HFFc6 (cell line): Measurements from ENCODE around the gene ZNF629. TPM values are rescaled to one million over a fixed set of nuclear protein-coding genes. Genes with fewer than 3 reads are reported as not detected.
A peak's percentile ranks its signal among the peaks of the same experiment; 100 is the strongest.

ENCODE experiments used
- DNase-seq: peaks from one replicate; pipeline ENCODE4 v3.0.0-alpha.2; 2018
- H3K27ac Mint-ChIP-seq: 2 replicates; pipeline ENCODE4 v1.8.0; 2020; ENCODE audit warnings: mild to moderate bottlenecking, mixed read lengths
- H3K27me3 Mint-ChIP-seq: 2 replicates; pipeline ENCODE4 v1.8.0; 2021; ENCODE audit warnings: mild to moderate bottlenecking, moderate library complexity, mixed read lengths; ENCODE audit not compliant: insufficient read depth
- H3K36me3 Mint-ChIP-seq: 2 replicates; pipeline ENCODE4 v1.8.0; 2021; ENCODE audit warnings: low read depth, mixed read lengths
- H3K4me1 Mint-ChIP-seq: 2 replicates; pipeline ENCODE4 v1.8.0; 2020; ENCODE audit warnings: low read depth, mixed read lengths
- H3K4me3 Mint-ChIP-seq: 2 replicates; pipeline ENCODE4 v1.8.0; 2020; ENCODE audit warnings: mild to moderate bottlenecking, moderate library complexity, mixed read lengths
- H3K9me3 Mint-ChIP-seq: 2 replicates; pipeline ENCODE4 v1.8.0; 2020; ENCODE audit warnings: mild to moderate bottlenecking, mixed read lengths
- total RNA-seq, 6 experiments: library from RNA; stranded (reverse); fragmentation: NEBNext Ultra II Directional; extraction: Animal tissue kit (Norgen Biotek cat#: 25700); gene quantifications; 2 replicates in 1 of 6; 3 replicates in 5 of 6; pipeline ENCODE4 v1.2.3, GENCODE V29; 2021
- TF ChIP-seq, protein P1 (sequence below): fragments of 200-600 bp; sonication (generic); IDR thresholded peaks from 2 replicates; pipeline ENCODE4 v1.5.0; 2021; ENCODE audit warnings: antibody characterized with exemption, mild to moderate bottlenecking

ZNF629 gene
- total RNA-seq, 6 experiments from 2014 or later: 19.4 to 21.8 (median 21.0) TPM

DNA sequence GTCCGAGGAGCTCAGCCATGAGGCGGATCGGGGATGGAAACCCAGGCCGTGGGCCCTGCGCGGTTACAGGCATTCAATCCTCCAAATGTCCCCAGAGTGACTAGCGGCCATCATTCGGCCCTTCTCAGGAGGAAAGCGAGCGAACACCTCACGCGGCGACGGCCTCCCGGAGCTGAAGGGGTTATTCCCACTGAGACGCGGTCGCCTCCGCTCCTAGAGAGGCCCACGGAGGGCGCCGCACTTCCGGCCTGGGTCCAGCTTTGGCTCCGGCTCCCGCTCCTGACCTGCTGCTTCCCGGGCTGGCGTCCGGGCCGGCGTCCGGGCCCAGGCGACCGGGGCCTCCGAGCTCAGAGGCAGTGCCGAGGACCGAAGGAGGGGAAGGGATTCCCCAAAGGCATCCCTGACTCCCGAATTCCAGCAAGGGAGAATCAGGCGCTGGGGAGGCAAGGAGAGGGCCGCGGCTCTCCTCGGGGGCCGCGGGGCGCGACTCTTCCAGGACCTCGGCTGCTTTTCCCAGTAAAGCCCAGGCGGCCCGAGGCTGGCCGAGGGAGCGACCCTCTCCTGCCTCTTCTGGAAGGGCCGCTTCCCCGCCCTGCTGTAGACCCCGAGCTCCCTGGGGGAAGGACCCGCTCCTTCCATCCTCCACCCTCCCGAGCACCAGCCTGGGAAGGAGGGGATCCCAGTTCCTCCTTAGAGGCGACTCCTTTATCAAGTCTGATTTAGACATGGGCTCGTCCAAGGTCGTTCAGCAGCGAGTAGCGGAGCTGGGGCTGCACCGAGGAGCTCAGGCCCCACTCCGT, 18.6 kb upstream of the ZNF629 start:
- TF ChIP-seq, protein P1, sequence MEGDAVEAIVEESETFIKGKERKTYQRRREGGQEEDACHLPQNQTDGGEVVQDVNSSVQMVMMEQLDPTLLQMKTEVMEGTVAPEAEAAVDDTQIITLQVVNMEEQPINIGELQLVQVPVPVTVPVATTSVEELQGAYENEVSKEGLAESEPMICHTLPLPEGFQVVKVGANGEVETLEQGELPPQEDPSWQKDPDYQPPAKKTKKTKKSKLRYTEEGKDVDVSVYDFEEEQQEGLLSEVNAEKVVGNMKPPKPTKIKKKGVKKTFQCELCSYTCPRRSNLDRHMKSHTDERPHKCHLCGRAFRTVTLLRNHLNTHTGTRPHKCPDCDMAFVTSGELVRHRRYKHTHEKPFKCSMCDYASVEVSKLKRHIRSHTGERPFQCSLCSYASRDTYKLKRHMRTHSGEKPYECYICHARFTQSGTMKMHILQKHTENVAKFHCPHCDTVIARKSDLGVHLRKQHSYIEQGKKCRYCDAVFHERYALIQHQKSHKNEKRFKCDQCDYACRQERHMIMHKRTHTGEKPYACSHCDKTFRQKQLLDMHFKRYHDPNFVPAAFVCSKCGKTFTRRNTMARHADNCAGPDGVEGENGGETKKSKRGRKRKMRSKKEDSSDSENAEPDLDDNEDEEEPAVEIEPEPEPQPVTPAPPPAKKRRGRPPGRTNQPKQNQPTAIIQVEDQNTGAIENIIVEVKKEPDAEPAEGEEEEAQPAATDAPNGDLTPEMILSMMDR: no peak; the same call in 1 of the 2 replicates
- peak overlapping the region; percentile 92 for H3K27ac Mint-ChIP-seq
- peak overlapping the region; percentile 90 for H3K4me3 Mint-ChIP-seq
- peaks cover 3% of the 10 kb centered on the region for H3K27me3 Mint-ChIP-seq
- no peaks in the 10 kb centered on the region for H3K9me3 Mint-ChIP-seq
- H3K36me3 Mint-ChIP-seq: no peaks in the 10 kb centered on the region
- peak; percentile 56 for DNase-seq
- peaks cover 20% of the 10 kb centered on the region for H3K4me1 Mint-ChIP-seq

DNA sequence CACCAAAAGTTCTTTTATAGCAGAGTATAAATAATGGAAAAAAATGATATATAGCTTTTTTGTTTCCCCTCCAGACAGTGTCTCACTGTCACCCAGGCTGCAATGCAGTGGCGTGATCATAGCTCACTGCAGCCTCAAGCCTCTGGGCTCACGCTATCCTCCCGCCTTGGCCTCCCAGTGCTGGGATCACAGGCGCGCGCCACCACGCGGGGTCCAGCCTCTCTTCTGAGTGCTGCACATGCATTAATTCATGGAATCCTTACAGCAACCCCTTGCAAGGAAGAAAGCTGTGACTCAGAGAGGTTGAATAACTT, 18.0 kb upstream of the ZNF629 start:
- Mint-ChIP-seq H3K27ac (peak overlapping the region; percentile 92), H3K9me3 (no peaks in the 10 kb centered on the region), H3K4me3 (peak overlapping the region; percentile 90), H3K27me3 (peaks cover 3% of the 10 kb centered on the region), H3K36me3 (no peaks in the 10 kb centered on the region), H3K4me1 (peaks cover 20% of the 10 kb centered on the region)
- DNase-seq: peak; percentile 17
- TF ChIP-seq, protein P1: no peak

DNA sequence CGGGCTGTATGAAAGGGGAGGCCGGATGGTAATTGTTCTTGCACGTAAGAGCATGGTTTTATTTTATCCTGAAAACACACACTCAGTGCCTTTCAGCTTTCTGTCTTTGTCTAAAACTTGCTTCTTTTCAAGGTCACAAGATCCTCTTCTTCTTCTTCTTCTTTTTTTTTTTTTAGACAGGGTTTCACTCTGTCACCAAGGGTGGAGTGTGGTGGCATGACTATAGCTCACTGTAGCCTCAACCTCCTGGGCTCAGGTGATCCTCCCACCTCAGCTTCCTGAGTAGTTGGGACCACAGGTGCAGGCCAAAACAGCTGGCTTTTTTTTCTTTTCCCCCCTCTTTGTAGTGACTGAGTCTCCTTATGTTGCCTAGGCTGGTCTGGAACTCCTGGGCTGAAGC, 15.9 kb upstream of the ZNF629 start:
- TF ChIP-seq, protein P1: no peak
- Mint-ChIP-seq H3K36me3 (no peaks in the 10 kb centered on the region), H3K27me3 (peaks cover 3% of the 10 kb centered on the region), H3K9me3 (no peaks in the 10 kb centered on the region), H3K4me1 (peaks cover 20% of the 10 kb centered on the region), H3K27ac (no peak overlapping the region), H3K4me3 (no peak overlapping the region)
- DNase-seq: no peak

DNA sequence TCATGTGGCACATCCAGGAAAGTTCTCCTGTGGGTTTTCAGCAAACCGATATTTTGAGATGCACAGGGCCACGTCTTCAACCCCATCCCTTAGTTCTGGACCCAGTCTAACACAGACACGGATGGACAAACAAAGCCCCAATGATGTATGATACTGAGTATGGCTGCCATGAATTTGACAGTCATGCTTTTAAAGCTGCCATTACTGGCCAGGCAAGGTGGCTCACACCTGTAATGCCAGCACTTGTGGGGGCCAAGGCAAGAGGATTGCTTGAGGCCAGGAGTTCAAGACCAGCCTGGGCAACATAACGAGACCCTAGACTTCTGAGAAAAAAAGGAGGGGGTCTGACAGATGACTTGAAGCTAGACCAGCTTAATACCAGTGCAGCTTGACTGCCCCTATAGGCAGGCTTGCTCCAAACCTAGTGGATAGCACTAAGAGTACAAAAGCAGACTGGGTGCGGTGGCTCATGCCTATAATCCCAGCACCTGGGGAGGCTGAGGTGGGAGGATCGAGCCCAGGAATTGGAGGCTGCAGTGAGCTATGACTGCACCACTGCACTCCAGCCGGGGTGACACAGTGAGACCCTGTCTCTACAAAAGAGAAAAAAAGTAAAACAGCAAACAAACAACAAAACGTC, 10.8 kb upstream of the ZNF629 start:
- DNase-seq: no peak
- Mint-ChIP-seq H3K27ac (no peak overlapping the region), H3K36me3 (no peaks in the 10 kb centered on the region), H3K4me3 (no peak overlapping the region), H3K4me1 (peaks cover 6% of the 10 kb centered on the region; the same call in 1 of the 2 replicates), H3K9me3 (no peaks in the 10 kb centered on the region), H3K27me3 (peaks cover 10% of the 10 kb centered on the region)
- TF ChIP-seq, protein P1: peak; percentile 22; the same call in 1 of the 2 replicates

DNA sequence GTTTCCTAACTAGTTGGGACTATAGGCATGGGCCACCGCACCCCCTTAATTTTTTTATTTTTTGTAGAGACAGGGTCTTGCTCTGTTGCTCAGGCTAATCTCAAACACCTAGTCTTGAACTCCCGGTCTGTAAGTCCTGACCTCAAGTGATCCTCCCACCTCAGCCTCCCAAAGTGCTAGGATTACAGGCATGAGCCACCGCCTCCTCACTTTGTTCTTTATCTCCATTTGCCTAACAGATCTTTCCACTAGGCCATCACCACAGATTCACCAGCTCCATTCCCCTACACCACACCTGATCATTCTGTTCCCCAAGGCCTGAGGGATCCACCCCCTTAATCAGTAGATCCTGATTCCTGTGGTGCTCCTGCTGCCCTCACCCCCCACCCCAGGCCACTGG, 7.6 kb upstream of the ZNF629 start:
- no peaks in the 10 kb centered on the region for H3K9me3 Mint-ChIP-seq
- no peaks in the 10 kb centered on the region for H3K36me3 Mint-ChIP-seq
- TF ChIP-seq, protein P1: no peak
- no peak overlapping the region for H3K4me3 Mint-ChIP-seq
- no peak for DNase-seq
- no peak overlapping the region for H3K27ac Mint-ChIP-seq
- H3K27me3 Mint-ChIP-seq: peaks cover 11% of the 10 kb centered on the region; the same call in 1 of the 2 replicates
- H3K4me1 Mint-ChIP-seq: peaks cover 6% of the 10 kb centered on the region; the same call in 1 of the 2 replicates
